H1 (cell line): ENCODE measurements around the gene CSAD. TPM values are rescaled to one million over a fixed set of nuclear protein-coding genes. Genes with fewer than 3 reads are reported as not detected.

ENCODE experiments used
- BRCA1 ChIP-seq: IDR thresholded peaks from 2 replicates; pipeline ENCODE4 v1.6.1; 2012; ENCODE audit warnings: low read depth, low read length, improper control_type of control experiment
- HDAC2 ChIP-seq, 2 experiments: fragments of 300-600 bp in 1 of 2; sonication (generic) in 1 of 2; IDR thresholded peaks; 2 replicates each; pipeline ENCODE4 v1.6.1; 2011 to 2012; ENCODE audit warnings: low read depth in 2 of 2, low read length in 2 of 2, mild to moderate bottlenecking in 2 of 2, moderate library complexity in 2 of 2, borderline replicate concordance in 1 of 2, inconsistent platforms in 1 of 2
- SP1 ChIP-seq: IDR thresholded peaks from 2 replicates; pipeline ENCODE4 v1.6.1; 2011; ENCODE audit warnings: low read depth, low read length
- SP4 ChIP-seq: IDR thresholded peaks from 2 replicates; pipeline ENCODE4 v1.6.1; 2012; ENCODE audit warnings: low read length, inconsistent platforms
- polyA plus RNA-seq, 7 experiments: library from polyadenylated mRNA; depleted of rRNA in 3 of 7; stranded (reverse) in 5 of 7; unstranded in 2 of 7; fragments of >200 nt in 5 of 7; fragments of 200-250 nt in 2 of 7; gene quantifications; 1 replicate in 5 of 7; 2 replicates in 1 of 7; 4 replicates in 1 of 7; pipeline versions ENCODE4 v1.2.1 to v1.2.3, GENCODE V29; 2011 to 2013; ENCODE audit warnings: missing spikeins in 2 of 7, mixed read lengths in 2 of 7
- total RNA-seq: library from RNA; stranded (reverse); fragmentation: NEBNext Ultra II Directional; extraction: Animal tissue kit (Norgen Biotek cat#: 25700); gene quantifications from 2 replicates; pipeline ENCODE4 v1.2.1, GENCODE V29; 2021
- TF ChIP-seq, protein P1 (sequence below): IDR thresholded peaks from 2 replicates; pipeline ENCODE4 v1.6.1; 2011; ENCODE audit warnings: low read depth, mild to moderate bottlenecking, low read length; ENCODE audit not compliant: insufficient read depth

Gene CSAD
- total and polyA plus RNA-seq, 2 of the 8 experiments (the other 6 are each of a cell fraction or from before 2014, with no cell fraction given), result 8.8 to 11.3 TPM

DNA sequence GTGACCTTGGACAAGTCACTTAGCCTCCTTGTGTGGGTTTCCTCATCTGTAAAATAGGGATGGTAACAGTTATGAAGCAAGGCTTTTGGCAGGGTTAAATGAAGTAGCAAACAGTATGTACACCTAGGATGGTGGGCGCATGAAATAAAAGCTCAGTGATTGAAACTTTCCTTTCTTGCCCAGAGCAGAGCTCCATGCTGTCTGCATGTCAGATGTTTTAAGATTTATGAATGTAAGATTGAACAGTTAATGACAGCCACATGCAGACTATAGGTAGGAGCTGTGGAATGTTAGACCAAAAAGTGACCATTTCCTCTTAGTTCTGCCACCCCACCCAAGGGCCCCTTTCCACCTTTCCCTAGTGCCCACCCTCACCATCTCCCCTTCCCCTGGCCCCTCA, 14.2 kb upstream of the CSAD start (continued):
- TF ChIP-seq, protein P1, sequence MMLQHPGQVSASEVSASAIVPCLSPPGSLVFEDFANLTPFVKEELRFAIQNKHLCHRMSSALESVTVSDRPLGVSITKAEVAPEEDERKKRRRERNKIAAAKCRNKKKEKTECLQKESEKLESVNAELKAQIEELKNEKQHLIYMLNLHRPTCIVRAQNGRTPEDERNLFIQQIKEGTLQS, result no peak
- TF ChIP-seq SP4 (no peak), HDAC2 (IDR thresholded peaks at IDR 0.05; ENCODE audit: borderline replicate concordance in 1 of 2, low read depth in 2 of 2, low read length in 2 of 2) (no peak), SP1 (no peak), BRCA1 (no peak)
